ENCODE results near the gene CPNE2. TPM values are rescaled to one million over a fixed set of nuclear protein-coding genes. Genes with fewer than 3 reads are reported as not detected.

CPNE2 gene
- total RNA-seq, 1 experiment from 2014 or later = 14.5 TPM

DNA sequence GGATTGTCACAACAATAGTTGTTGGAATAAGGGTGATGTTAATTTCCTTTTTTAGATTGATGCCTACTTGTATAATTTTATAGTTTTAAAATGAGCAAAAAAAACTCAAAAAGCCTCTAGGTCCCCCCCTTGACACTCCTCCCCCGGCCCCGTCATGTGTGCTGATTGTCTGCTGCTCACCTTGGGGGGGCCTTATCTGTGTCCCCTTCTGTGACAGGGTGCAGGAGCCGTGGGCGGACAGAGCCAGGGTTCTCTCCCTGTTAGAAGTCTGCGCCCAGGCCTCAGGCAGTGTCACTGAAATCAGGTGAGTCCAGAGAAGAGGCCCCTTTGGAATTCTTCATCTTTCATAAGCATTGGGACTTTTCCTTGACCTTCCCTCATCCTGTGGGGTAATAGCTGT lies 27.4 kb upstream of the CPNE2 start:
- BruUV-seq (replicated peaks) = no TSS peak
- H3K4me1 Mint-ChIP-seq (ENCODE audit: low read depth, unreplicated experiment) = peaks cover 13% of the 10 kb centered on the region
- H3K27me3 Mint-ChIP-seq (ENCODE audit: unreplicated experiment) = peaks cover 38% of the 10 kb centered on the region
- TF ChIP-seq CTCF (IDR thresholded peaks at IDR 0.05; ENCODE audit: unreplicated experiment) = no peak
- intact Hi-C loops (cut with micrococcal nuclease; ENCODE audit: unreplicated experiment) = no loop called here
- H3K36me3 Mint-ChIP-seq (ENCODE audit: insufficient read depth, unreplicated experiment) = no peaks in the 10 kb centered on the region
- CTCF ChIA-PET = no interaction called here
- no peak overlapping the region for H3K4me3 Mint-ChIP-seq (ENCODE audit: low read depth, unreplicated experiment)
- no peak for DNase-seq
- H3K9me3 Mint-ChIP-seq (ENCODE audit: low read depth, unreplicated experiment) = no peaks in the 10 kb centered on the region
- no peak overlapping the region for H3K27ac Mint-ChIP-seq (ENCODE audit: unreplicated experiment)

- peaks cover 49% of the 10 kb centered on the region for H3K27me3 Mint-ChIP-seq (ENCODE audit: unreplicated experiment)
- intact Hi-C loops (cut with micrococcal nuclease; ENCODE audit: unreplicated experiment) = no loop called here
- no peak for DNase-seq
- no TSS peak for BruUV-seq (replicated peaks)
- H3K36me3 Mint-ChIP-seq (ENCODE audit: insufficient read depth, unreplicated experiment) = no peaks in the 10 kb centered on the region
- no peak for TF ChIP-seq CTCF (IDR thresholded peaks at IDR 0.05; ENCODE audit: unreplicated experiment)
- H3K4me1 Mint-ChIP-seq (ENCODE audit: low read depth, unreplicated experiment) = no peaks in the 10 kb centered on the region
- no peaks in the 10 kb centered on the region for H3K9me3 Mint-ChIP-seq (ENCODE audit: low read depth, unreplicated experiment)
- CTCF ChIA-PET = interaction anchor here (1.0 kb wide), 1 partner anchor 541 kb away, joined by 3 read pairs; no protein-coding TSS in a partner anchor
- H3K4me3 Mint-ChIP-seq (ENCODE audit: low read depth, unreplicated experiment) = no peak overlapping the region
- no peak overlapping the region for H3K27ac Mint-ChIP-seq (ENCODE audit: unreplicated experiment)
These were observed 25.8 kb upstream of the CPNE2 start for GRCh38 chr16:57066625-57067024.

GRCh38 chr16:57067347-57067746 lies 25.0 kb upstream of the CPNE2 start:
- Mint-ChIP-seq H3K27ac (ENCODE audit: unreplicated experiment) (no peak overlapping the region), H3K9me3 (ENCODE audit: low read depth, unreplicated experiment) (no peaks in the 10 kb centered on the region), H3K4me1 (ENCODE audit: low read depth, unreplicated experiment) (peaks cover 6% of the 10 kb centered on the region), H3K27me3 (ENCODE audit: unreplicated experiment) (peaks cover 49% of the 10 kb centered on the region), H3K4me3 (ENCODE audit: low read depth, unreplicated experiment) (no peak overlapping the region), H3K36me3 (ENCODE audit: insufficient read depth, unreplicated experiment) (no peaks in the 10 kb centered on the region)
- CTCF ChIA-PET = interaction anchor here (1.0 kb wide), 1 partner anchor 542 kb away, joined by 3 read pairs; no protein-coding TSS in a partner anchor
- BruUV-seq (replicated peaks) = no TSS peak
- no peak for TF ChIP-seq CTCF (IDR thresholded peaks at IDR 0.05; ENCODE audit: unreplicated experiment)
- no peak for DNase-seq
- intact Hi-C loops (cut with micrococcal nuclease; ENCODE audit: unreplicated experiment) = no loop called here

- Mint-ChIP-seq H3K36me3 (ENCODE audit: insufficient read depth, unreplicated experiment) (no peaks in the 10 kb centered on the region), H3K4me1 (ENCODE audit: low read depth, unreplicated experiment) (peaks cover 8% of the 10 kb centered on the region), H3K4me3 (ENCODE audit: low read depth, unreplicated experiment) (no peak overlapping the region), H3K9me3 (ENCODE audit: low read depth, unreplicated experiment) (no peaks in the 10 kb centered on the region), H3K27ac (ENCODE audit: unreplicated experiment) (no peak overlapping the region), H3K27me3 (ENCODE audit: unreplicated experiment) (peaks cover 49% of the 10 kb centered on the region)
- TF ChIP-seq CTCF (IDR thresholded peaks at IDR 0.05; ENCODE audit: unreplicated experiment) = no peak
- intact Hi-C loops (cut with micrococcal nuclease; ENCODE audit: unreplicated experiment) = no loop called here
- BruUV-seq (replicated peaks) = no TSS peak
- DNase-seq = no peak
- CTCF ChIA-PET = interaction anchor here (0.7 kb wide), 2 partner anchors 8 to 15 kb away, joined by 3 read pairs; no protein-coding TSS in a partner anchor
These were observed 23.3 kb upstream of the CPNE2 start for GRCh38 chr16:57069053-57069452.
